OCI-LY1 (cell line): ENCODE results near the gene GRK4.

Source experiments
- EZH2 ChIP-seq: fragments of 200-600 bp; sonication (generic), shearing (Covaris generic); IDR thresholded peaks from 2 replicates; pipeline ENCODE4 v1.8.0; 2017; ENCODE audit warnings: borderline replicate concordance, mixed run types, mild to moderate bottlenecking, antibody characterized with exemption, low read length, moderate library complexity, mixed read lengths
- TF ChIP-seq, protein P1 (sequence below): fragments of 200-600 bp; sonication (generic), shearing (Covaris generic); IDR thresholded peaks from 2 replicates; pipeline ENCODE4 v1.5.1; 2017; ENCODE audit warnings: mild to moderate bottlenecking, antibody characterized with exemption, low read length, moderate library complexity, mixed read lengths

DNA sequence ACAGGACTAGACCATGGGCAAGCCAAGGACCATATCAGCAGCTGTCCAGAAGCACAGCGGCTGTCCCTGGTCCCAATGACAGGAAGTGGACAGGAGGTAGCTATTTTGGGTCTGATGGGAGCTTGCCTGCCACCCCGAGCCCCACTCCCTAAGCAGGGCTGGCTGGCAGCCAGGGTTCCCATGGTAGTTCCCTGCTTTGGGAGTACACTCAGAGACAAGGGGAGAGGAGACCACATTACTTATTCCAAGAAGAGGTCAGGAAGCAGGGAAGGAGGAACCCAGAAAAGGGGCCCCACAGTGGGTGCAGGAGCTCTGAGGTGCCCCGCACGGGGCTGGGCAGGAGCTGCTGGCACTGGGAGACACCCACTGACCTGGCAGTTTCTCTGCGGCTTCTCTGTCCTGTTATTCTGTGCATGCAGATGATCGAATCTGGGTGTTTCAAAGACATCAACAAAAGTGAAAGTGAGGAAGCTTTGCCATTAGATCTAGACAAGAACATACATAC is 74.6 kb downstream of the GRK4 start:
- TF ChIP-seq EZH2: no peak
- TF ChIP-seq, protein P1, sequence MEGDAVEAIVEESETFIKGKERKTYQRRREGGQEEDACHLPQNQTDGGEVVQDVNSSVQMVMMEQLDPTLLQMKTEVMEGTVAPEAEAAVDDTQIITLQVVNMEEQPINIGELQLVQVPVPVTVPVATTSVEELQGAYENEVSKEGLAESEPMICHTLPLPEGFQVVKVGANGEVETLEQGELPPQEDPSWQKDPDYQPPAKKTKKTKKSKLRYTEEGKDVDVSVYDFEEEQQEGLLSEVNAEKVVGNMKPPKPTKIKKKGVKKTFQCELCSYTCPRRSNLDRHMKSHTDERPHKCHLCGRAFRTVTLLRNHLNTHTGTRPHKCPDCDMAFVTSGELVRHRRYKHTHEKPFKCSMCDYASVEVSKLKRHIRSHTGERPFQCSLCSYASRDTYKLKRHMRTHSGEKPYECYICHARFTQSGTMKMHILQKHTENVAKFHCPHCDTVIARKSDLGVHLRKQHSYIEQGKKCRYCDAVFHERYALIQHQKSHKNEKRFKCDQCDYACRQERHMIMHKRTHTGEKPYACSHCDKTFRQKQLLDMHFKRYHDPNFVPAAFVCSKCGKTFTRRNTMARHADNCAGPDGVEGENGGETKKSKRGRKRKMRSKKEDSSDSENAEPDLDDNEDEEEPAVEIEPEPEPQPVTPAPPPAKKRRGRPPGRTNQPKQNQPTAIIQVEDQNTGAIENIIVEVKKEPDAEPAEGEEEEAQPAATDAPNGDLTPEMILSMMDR: no peak
